Activated effector memory CD4-positive, alpha-beta T cell treated with anti-CD3 and anti-CD28 coated beads, Interleukin-2, amount 50 U/mL, for 16 hours (primary cell): ENCODE results near the gene CTNND2.
"Not testable (repeated sequence)": the region's sequence is repeated elsewhere in the genome, so short reads cannot be mapped to it uniquely, and the experiment has no call there.

ENCODE experiments used
- DNase-seq: peaks from one replicate; pipeline ENCODE4 v3.0.0-alpha.2; 2020

Gene CTNND2

DNA sequence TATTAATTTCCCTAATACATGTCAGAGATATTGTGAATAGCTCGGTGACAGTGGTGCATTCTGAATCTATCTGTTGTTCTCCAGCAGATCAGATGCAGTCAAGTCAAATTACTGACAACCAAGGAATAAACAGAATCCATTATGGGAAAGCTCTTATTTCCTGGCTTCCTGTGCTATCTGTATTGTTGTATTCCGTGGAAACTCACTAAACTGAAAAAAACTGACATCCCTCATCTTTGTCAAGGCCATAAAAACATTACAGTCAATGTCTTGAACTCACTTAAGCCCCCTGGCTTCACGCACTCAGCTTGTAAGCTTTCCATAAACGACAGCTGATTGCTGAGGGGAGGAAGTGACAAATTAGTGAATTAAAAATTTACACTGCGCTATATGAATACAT lies 245.9 kb downstream of the CTNND2 start:
- DNase-seq = no peak

DNA sequence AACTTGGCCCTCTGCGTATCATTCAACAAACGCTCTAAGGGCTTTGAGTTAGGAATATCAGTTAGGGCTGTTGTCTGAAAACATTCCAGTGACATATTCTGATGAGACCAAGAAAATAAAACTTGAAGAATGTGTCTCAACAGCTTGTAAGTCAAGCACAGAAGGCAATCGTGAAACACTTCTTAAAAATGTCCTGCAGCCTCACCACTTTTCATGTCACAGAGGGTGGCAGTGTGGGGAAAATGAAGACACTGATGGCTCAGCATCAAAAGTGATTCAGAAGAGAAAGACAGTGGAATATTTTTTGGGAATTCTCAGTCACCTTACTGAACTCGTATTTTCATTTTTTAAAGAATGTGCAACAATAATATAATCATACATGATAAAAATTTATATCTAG lies 247.3 kb downstream of the CTNND2 start:
- no peak for DNase-seq

DNA sequence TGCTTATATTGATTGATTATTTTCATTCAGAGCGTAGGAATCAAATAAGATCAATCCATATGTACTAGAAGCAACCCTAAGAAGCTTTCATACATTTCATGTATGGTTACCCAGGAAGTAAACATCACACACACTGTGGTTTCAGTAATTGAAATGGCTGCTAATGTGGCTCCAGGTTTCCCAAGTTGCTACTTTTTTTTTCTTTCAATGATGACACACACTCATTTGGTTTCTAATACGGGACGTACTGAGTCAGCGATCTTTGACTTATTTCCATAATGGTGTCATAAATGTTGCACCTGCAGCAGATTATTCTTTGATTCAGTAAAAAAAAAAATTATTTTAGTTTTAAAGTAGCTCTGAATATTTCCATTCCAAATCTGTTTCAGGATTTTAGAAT lies 248.6 kb downstream of the CTNND2 start:
- no peak for DNase-seq

DNA sequence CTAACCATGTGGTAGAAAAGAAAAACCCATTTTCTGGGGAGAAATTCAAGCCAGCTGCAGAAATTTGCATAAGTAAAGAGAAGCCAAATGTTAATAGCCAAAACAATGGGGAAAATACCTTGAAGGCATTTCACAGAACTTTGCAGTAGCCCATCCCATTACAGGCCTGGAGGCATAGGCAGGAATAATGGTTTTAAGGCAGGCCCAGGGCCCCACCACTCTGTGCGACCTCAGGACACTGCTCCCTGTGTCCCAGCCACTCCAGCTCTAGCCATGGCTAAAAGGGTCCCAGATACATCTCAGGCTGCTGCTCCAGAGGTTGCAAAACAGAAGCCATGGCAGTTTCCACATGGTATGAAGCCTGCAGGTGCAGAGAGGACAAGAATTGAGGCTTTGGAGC lies 253.3 kb downstream of the CTNND2 start:
- DNase-seq = no peak

DNA sequence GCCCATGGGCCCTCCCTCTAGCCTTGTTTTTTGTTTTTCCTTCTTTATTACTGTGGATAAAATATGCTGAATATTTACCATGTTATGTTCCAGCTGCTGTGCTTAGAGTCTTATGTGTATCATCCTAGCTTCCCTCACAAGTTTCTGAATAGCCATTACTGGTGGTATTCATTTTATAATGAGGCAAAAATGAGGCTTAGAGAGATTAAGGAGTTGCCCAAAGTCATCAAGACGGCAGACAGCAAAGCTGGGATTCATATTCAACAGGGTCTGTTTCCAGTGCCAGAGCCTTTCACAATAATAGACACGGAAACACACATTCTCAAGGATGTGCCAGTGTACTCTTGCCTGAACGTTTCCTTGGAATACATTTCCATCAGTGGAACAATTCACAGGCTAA lies 258.1 kb downstream of the CTNND2 start:
- no peak for DNase-seq

DNA sequence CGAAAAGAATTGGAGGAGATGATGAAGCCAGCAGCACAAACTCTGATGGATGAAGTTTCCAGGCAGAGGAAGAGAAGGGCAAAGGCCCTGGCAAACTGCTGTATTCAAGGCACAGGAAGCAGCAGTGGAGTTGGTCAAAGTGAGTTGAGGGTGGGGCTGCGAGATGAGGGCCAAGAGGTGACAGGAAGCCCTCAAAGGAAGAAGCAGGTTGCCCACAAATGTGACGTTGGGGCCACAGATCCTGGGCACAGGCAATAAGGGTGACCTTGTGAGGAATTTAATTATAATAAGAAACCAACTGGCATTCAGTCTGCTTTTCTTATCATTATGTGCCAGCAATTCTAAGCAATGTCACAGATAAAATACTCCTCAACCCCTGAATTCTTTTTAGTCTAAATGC lies 261.8 kb downstream of the CTNND2 start:
- no peak for DNase-seq

DNA sequence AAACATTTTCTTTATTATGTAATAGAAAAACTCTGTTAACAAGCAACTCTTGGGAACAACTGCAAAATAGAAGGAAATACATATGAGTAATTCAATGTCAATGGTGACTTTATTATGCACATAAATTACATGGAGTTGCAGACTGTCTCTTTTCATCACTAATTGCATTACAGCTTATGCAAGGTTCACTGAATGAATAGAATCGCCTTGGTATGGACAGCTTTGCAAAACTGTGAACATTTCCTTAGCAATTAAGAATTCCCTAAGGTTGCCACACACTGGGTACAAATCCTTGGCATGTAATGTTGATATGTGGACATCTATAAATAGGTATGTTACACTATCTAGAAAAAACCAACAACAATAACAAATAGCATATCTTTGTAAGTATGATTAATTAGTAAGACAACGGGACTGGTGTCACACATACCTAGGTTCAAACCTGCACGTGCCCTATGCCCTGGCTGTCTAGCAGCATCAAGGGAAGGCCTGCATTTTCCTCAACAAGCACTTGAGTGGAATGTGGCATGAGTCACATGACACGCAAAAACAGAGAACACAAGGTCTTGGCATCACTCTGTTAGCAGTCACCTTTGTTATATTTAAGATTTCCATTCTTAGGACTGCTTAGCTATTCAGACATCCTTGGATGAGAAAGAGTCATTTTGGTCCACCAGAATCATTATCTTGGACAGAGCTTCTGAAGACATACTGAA lies 263.9 kb downstream of the CTNND2 start:
- DNase-seq = no peak

DNA sequence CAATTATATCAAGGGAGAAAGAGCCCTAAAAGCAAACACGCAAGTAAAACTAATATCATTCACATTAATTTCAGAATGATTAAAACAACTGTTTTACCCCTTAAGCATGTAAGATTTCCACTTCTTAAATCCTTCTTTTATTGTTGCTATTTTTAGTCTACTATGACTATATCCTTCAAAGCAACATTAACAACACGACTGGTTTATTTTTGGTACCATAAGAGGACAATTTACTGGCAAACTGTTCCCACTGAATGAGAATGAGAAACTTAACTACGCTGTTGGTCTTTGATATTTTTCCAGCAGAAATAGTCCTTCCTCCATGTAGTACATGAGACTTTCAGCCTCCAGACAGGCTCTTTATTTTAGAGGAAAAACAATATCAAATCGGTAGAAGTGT lies 281.5 kb downstream of the CTNND2 start:
- no peak for DNase-seq

DNA sequence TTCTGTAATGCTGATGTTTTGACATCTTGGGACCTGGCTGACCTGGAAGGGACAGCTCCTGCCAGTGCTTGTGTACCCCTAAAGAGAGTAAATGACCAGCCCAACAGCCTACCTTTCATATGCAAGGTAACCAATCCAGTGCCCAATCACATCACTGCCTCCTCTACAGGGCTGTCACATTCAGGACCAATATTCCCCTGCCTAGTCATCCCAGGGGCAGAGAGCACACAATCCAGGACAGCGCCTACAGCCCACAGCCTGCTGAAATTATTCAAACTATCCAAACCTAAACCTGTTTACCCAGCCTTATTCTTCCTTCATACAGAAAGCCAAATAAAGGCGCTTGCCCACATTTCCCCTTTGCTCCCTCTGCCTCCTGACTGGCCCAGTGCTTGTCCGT lies 284.1 kb downstream of the CTNND2 start:
- no peak for DNase-seq

DNA sequence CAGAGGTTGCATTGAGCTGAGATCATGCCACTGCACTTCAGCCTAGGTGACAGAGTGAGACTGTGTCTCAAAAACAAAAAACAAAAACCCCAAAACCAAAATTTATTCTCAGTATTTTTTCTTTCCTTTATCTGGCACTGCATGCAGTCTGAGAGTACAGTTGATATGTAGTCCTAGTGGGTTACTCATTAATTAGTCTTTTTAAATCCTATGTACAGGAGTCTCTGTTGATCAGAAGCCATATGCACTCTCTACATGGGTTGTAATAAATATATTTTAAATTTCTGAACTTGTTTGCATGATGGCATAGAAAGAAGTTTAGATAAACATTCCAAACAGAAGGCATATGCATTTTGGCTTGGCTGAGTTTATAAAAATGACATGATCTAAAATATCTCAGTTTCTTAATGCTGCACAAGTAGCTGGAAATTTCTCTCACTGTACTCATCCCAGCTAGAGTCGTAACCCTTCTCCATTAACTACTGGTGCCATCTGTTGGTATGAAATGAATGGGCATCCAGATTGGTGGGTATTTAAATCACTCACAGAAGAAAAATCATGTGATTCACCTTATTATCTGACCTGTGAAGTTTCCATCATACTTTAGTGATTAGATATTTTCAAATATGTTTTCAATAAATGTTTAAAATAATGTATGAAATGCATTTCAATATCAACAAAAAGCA lies 284.8 kb downstream of the CTNND2 start:
- no peak for DNase-seq

DNA sequence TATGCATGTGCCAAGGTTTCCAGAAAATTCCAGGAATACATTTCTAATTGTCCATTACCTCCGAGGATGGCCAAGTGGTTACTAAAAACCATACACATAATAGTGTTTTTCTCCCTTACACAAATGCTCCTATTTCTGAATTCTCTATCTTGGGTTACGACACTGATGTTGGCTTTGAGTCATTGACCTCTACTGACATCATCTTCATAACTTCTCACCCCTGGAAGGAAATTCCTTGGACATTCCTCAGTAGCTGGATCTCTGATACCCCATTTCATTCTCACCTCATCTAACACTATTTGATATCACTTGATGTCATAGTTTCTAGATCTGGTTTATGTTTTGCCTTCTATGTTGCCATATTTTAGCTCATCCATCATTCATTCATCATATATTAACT lies 287.2 kb downstream of the CTNND2 start:
- DNase-seq = no peak

DNA sequence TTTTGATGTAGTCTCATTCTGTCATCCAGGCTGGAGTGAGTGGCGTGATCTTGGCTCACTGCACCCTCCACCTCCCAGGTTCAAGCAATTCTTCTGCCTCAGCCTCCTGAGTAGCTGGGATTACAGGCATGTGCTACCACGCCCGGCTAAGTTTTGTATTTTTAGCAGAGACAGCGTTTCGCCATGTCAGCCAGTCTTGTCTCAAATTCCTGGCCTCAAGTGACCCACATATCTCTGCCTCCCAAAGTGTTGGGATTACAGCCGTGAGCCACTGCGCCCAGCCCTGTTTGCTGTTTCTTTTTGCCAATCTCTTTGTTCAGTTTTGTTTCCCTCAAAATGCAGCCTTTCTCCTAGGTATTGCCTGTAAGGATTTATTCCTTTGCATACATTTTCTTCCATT lies 287.6 kb downstream of the CTNND2 start:
- not testable (repeated sequence) for DNase-seq

DNA sequence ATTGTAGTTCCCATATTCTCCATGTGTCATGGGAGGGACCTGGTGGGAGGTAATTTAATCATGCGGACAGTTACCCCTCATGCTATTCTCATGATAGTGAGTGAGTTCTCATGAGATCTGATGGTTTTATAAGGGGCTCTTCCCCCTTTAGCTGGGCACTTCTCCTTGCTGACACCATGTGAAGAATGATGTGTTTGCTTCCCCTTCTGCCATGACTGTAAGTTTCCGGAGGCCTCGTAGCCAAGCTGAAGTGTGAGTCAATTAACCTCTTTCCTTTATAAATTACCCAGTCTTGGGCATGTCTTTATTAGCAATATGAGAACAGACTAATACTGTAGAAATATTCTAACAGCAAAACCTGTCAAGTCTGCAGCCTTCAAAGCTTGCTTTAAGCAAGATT lies 293.2 kb downstream of the CTNND2 start:
- DNase-seq = no peak

DNA sequence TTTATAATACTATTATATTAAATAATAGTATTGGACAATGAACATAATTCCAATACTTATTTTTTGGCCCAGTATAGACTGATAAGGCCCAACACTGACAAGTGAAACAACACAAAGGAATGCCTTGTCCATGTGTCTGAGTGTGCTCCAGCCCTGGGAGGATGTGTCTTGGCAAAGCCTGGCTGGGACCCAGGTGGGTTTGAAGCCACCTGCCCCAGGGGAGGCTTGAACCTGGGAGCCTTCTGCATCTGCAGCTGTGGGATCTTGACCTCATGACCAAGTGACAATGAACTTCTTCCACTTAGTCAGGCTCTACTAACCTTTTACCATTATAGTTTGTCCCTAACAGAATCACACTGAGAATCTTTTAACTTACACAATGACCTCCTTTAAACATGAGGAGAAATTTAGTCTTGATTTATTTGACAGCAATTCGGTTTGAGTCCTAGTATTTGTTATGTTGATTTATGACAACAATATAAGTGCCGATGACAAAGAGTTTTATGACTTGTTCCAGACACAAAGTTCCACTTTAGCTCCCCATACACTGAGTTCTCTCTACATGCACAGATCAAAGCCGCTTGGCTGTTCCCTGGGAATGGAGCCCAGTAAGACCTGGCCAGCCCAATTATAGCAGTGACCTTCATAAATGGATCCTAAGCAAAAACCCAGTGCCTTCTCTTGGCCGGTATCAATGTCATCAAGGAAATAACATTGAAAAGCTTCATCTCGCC lies 294.5 kb downstream of the CTNND2 start:
- DNase-seq = no peak

DNA sequence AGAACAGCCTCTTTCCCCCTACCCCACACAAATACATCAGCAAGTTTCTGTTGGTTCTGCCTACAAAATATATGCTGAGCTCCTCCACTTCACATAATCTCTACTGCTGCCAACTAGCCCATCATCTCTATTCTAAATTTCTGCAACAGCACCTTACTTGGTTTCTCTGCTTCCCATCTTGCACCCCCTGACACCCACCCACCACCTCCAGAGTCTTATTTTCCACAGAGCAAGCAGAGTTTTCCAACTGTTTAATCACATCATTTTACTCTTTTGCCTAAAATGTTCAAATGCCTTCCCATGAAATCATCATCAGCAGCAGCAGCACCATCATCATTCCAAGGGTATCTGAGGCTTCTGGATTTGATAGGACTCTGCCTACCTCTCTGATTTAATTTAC lies 295.7 kb downstream of the CTNND2 start:
- DNase-seq = no peak

DNA sequence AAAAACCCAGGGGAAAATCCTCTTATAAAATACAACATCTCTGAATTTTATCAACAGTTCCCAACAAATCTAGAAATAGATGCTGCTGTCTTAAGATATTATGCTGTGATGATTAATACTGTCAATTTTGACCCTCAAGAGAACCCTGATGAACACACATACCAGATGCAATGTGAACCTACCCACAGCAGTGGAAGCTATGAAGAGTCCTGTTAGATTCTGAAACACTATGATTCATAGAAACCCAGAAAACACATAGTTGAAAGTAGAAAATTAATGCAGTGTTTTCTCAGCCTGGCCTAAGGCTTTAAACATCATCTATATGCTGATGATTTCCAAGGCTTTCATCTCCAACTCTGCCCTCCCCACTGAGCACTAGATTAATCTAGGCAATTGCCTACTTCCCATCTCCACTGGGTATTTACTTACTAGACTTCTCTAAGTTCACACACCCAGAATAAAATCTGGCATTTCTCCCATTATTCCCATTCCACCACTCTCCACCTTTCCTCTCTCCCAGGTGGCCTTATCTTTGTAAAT lies 296.2 kb downstream of the CTNND2 start:
- no peak for DNase-seq

DNA sequence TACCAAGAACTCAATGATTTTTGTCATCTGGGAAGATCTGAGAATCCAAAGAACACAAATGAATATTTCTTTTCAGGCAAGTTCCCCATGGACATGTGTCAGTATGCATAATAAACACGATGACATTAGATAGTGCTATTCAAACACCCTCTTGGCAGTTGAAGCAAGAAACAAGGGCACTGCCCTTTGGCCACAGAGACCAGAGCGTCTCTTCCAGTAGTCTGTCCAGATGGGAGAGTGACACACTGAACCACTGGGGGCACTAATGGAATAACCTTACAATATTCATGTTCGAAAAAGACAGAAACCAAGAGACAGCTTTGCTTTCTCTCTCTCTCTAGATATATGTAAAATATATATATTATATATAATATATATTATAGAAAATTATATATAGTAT lies 301.9 kb downstream of the CTNND2 start:
- DNase-seq = no peak

DNA sequence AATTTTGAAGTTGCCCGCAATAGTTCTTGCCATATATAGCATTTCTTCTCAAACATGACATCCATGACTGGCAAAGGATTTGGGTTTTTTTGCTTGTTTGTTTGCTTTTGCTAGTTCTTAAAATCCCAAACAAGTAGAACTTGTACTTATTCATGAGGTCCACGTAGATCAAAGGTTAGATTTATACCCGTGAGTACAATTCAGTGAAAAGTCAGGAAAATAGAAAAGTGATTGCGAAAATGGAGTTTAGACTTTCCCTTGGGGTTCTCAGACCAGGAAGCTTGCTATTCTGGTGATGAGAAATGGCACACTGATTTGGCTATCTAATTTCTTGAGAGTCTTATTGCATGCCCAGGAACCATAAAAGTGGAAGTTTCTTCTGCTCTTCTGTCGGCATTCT lies 304.7 kb downstream of the CTNND2 start:
- no peak for DNase-seq

DNA sequence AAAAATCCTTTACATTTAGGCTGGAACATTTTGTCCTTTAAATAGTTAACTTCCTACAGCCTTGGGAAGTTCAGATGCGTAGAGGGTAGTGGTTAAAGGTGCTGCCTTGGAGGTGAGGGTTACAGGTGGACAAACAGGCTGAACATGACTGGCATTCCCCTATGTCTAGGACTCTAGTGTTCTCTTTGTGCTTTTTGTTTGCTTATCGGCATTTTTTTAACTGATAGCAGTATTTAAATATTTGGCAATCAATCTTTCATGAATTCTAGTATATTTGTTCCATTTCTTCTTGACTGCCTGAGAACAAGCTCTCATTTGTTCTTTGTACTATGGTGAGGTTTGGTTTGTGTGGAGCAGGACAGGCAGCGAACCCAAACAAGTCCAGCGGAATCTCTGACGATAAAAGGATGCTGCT lies 307.6 kb downstream of the CTNND2 start:
- no peak for DNase-seq

DNA sequence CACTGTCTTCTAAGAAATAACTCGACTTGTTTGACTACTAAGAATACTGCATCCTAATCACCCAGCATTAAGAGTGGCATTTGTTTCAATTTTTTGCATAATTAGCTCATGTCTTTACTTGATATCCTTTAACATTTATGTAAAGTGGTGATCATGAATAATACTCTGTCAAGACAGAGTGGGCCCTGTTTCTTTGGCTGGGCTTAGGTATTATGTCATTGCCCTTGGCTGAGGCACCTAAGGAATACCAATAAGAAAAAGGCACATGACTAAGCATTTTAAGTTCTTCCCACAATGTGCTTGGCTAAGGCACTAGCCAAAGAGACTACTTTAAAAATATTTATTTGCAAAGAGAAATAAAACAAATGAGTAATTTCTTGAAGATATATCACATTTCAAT lies 308.1 kb downstream of the CTNND2 start:
- DNase-seq = no peak

DNA sequence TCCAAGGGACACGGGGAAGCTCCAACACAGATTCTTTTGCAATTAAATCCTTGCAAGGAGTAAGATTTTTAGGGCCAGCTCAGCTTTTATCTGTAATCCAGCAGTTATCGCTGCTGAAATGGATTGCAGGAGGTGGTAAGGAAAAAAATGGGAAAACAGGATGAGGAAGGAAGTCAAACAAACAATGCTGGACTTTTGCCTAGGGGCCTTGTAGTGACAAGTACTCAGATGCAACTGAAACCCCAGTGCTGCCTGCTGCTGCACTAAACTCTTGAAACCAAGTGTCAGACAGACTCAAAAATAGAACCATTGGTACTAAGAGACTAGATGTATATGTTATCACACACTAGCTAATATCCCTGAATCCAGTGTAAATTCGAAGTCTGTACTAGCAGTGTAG lies 309.2 kb downstream of the CTNND2 start:
- DNase-seq = no peak

DNA sequence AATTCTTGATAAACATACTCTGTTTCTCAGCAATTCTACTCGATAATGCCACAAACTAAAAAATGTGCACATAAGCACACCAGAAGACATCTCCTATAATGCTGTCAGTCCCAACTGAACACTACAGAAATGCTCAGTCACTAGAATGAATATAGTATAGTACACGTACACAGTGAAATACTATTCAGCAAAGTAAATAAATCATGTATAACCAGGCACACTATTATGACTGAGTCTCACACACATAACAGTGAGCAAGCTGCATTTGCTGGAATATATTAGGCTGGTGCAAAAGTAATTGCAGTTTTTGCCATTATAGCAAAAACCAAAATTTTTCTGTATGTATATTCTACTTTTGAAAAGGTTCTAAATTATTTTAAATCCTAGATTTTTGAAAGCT lies 310.2 kb downstream of the CTNND2 start:
- DNase-seq = no peak

DNA sequence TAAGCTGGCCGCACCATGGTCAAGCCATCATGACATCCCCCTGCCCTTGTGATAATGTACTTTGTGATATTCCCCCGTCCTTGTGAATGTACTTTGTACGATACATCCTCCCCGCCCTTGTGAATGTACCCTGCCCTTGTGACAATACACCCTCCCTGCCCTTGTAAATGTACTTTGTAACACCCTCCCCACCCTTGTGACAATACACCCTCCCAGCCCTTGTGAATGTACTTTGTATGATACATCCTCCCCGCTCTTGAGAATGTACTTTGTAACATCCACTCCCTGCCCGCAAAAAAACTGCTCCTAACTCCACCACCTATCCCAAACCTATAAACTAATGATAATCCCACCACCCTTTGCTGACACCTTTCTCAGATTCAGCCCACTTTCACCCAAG lies 313.8 kb downstream of the CTNND2 start:
- no peak for DNase-seq

DNA sequence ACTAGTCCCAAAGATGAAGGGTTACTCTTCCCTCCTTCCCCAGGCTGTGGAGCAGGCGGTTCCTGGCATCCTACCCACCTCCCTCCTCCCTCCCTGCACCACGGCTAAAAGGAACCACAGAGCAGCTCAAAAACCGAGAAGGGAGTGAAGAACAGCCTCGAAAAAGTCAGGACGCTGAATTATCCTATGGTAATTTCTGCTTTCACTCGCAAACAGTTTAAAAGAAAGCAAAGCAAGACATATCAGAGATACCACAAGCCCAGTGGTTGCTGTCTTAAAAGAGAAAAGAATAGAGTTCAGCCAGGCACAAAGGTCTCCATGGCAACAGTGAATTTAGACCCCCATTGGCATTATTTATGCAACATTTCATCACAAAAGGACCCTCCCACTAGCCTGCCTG lies 315.4 kb downstream of the CTNND2 start:
- no peak for DNase-seq
